Neural cell (in vitro differentiated cells): ENCODE results near the gene C22orf15.

Experiments
- CTCF ChIP-seq: fragments of 450-650 bp; IDR thresholded peaks from 2 replicates; pipeline ENCODE4 v1.5.1; 2014; ENCODE audit warnings: antibody characterized with exemption, mild to moderate bottlenecking, moderate library complexity; ENCODE audit not compliant: poor library complexity, severe bottlenecking
- EZH2 ChIP-seq: fragments of 200-600, 300-800 bp; shearing (Covaris generic), sonication (generic); IDR thresholded peaks from 2 replicates; pipeline ENCODE4 v1.6.1; 2014; ENCODE audit warnings: antibody characterized with exemption, low read length, borderline replicate concordance, mild to moderate bottlenecking; ENCODE audit not compliant: insufficient read depth, poor library complexity, severe bottlenecking
- POLR2AphosphoS5 ChIP-seq: IDR thresholded peaks from 2 replicates; pipeline ENCODE4 v1.6.1; 2012

- TF ChIP-seq CTCF (no peak), POLR2AphosphoS5 (no peak), EZH2 (no peak)
Observed at GRCh38 chr22:23774114-23774921, 11.5 kb downstream of the C22orf15 start.
